ENCODE results near the gene ZNF692. TPM values are rescaled to one million over a fixed set of nuclear protein-coding genes. Genes with fewer than 3 reads are reported as not detected.

Gene ZNF692
- polyA plus RNA-seq, 1 donor (not counting 4 experiments of a cell fraction or from before 2014, with no cell fraction given) = 27.0 TPM

- no peak overlapping the region for H3K4me3 ChIP-seq (ENCODE audit: control insufficient read depth in 2 of 3, extremely low read depth in 1 of 3, insufficient read depth in 2 of 3, low read depth in 1 of 3, low read length in 3 of 3)
- dilution Hi-C loops (cut with MboI; ENCODE audit: extremely low pct_ligation_motif_present, low sequenced_read_pairs) = no loop called here
Observed at GRCh38 chr1:248816042-248816851, 42.6 kb downstream of the ZNF692 start.

GRCh38 chr1:248815407-248816034, 43.4 kb downstream of the ZNF692 start:
- H3K9me1 ChIP-seq (ENCODE audit: control insufficient read depth, extremely low read depth, insufficient read depth, low read length) = no peaks in the 10 kb centered on the region
- no peak overlapping the region for H3K4me3 ChIP-seq (ENCODE audit: control insufficient read depth in 2 of 3, extremely low read depth in 1 of 3, insufficient read depth in 2 of 3, low read depth in 1 of 3, low read length in 3 of 3)
- H3K4me2 ChIP-seq (ENCODE audit: control insufficient read depth, extremely low read depth, insufficient read depth, low read depth, low read length) = no peak overlapping the region
- peaks cover 16% of the 10 kb centered on the region for H3K79me2 ChIP-seq (ENCODE audit: control insufficient read depth, insufficient read depth, low read length)
- no peaks in the 10 kb centered on the region for H4K20me1 ChIP-seq (ENCODE audit: control insufficient read depth, extremely low read depth, insufficient read depth, low read length)
- TF ChIP-seq EZH2 (IDR thresholded peaks at IDR 0.05; ENCODE audit: low read length) (no peak), CTCF (optimal IDR thresholded peaks at IDR 0.05 in 1 of 3, IDR thresholded peaks at IDR 0.05 in 1 of 3, conservative IDR thresholded peaks at IDR 0.05 in 1 of 3; ENCODE audit: extremely low read depth in 1 of 3, insufficient read depth in 2 of 3, low read length in 3 of 3) (no peak)
- DNase-seq (ENCODE audit: low read depth, low spot score) (no peak), FAIRE-seq (no peak)
- H3K27me3 ChIP-seq (ENCODE audit: control insufficient read depth, extremely low read depth, insufficient read depth, low read length) = no peaks in the 10 kb centered on the region
- H3K9ac ChIP-seq (ENCODE audit: control insufficient read depth, extremely low read depth, insufficient read depth, low read length) = no peak overlapping the region
- H3K27ac ChIP-seq (ENCODE audit: control insufficient read depth, insufficient read depth, low read length) = no peak overlapping the region
- dilution Hi-C loops (cut with MboI; ENCODE audit: extremely low pct_ligation_motif_present, low sequenced_read_pairs) = no loop called here
- H2AFZ ChIP-seq (ENCODE audit: control insufficient read depth, low read length) = no peak overlapping the region
- no peaks in the 10 kb centered on the region for H3K9me3 ChIP-seq (ENCODE audit: control insufficient read depth, low read depth, low read length)
- H3K4me1 ChIP-seq (ENCODE audit: control insufficient read depth, extremely low read depth, insufficient read depth, low read length) = peaks cover 11% of the 10 kb centered on the region
- H3K36me3 ChIP-seq (ENCODE audit: control insufficient read depth in 2 of 2, extremely low read depth in 1 of 2, insufficient read depth in 2 of 2, low read length in 2 of 2) = peaks cover 27 to 42% of the 10 kb centered on the region in 2 experiments

More at GRCh38 chr1:248816042-248816851, 42.6 kb downstream of the ZNF692 start:
- no peak overlapping the region for H3K4me2 ChIP-seq (ENCODE audit: control insufficient read depth, extremely low read depth, insufficient read depth, low read depth, low read length)
- peaks cover 23% of the 10 kb centered on the region for H3K79me2 ChIP-seq (ENCODE audit: control insufficient read depth, insufficient read depth, low read length)
- H3K27ac ChIP-seq (ENCODE audit: control insufficient read depth, insufficient read depth, low read length) = no peak overlapping the region
- no peak overlapping the region for H2AFZ ChIP-seq (ENCODE audit: control insufficient read depth, low read length)
- H3K9me1 ChIP-seq (ENCODE audit: control insufficient read depth, extremely low read depth, insufficient read depth, low read length) = no peaks in the 10 kb centered on the region
- no peaks in the 10 kb centered on the region for H4K20me1 ChIP-seq (ENCODE audit: control insufficient read depth, extremely low read depth, insufficient read depth, low read length)
- TF ChIP-seq CTCF (optimal IDR thresholded peaks at IDR 0.05 in 1 of 3, IDR thresholded peaks at IDR 0.05 in 1 of 3, conservative IDR thresholded peaks at IDR 0.05 in 1 of 3; ENCODE audit: extremely low read depth in 1 of 3, insufficient read depth in 2 of 3, low read length in 3 of 3) (no peak), EZH2 (IDR thresholded peaks at IDR 0.05; ENCODE audit: low read length) (no peak)
- no peaks in the 10 kb centered on the region for H3K9me3 ChIP-seq (ENCODE audit: control insufficient read depth, low read depth, low read length)
- FAIRE-seq (no peak), DNase-seq (ENCODE audit: low read depth, low spot score) (no peak)
- peaks cover 3% of the 10 kb centered on the region for H3K4me1 ChIP-seq (ENCODE audit: control insufficient read depth, extremely low read depth, insufficient read depth, low read length)
- peaks cover 27 to 45% of the 10 kb centered on the region in 2 experiments for H3K36me3 ChIP-seq (ENCODE audit: control insufficient read depth in 2 of 2, extremely low read depth in 1 of 2, insufficient read depth in 2 of 2, low read length in 2 of 2)
- no peak overlapping the region for H3K9ac ChIP-seq (ENCODE audit: control insufficient read depth, extremely low read depth, insufficient read depth, low read length)
- no peaks in the 10 kb centered on the region for H3K27me3 ChIP-seq (ENCODE audit: control insufficient read depth, extremely low read depth, insufficient read depth, low read length)

Data from keratinocyte (primary cell).